Vagina (tissue), 2 donors: ENCODE results near the gene PROSER2.

Source experiments
- POLR2AphosphoS5 ChIP-seq, 2 donors: sonication (generic); formaldehyde crosslinking; IDR thresholded peaks; one replicate each; pipeline ENCODE4 v1.9.0; 2017; ENCODE audit warnings: antibody characterized with exemption in 2 of 2, mild to moderate bottlenecking in 2 of 2, low read depth in 1 of 2; ENCODE audit not compliant: insufficient read depth in 1 of 2
- TF ChIP-seq, protein P1 (sequence below), 3 experiments: fragments of 450-650 bp in 2 of 3; fragments of 200-600 bp in 1 of 3; sonication (generic) in 1 of 3; IDR thresholded peaks; one replicate each; pipeline ENCODE4 v1.5.1; 2017 to 2019; ENCODE audit warnings: antibody characterized with exemption in 3 of 3, mild to moderate bottlenecking in 2 of 3, moderate library complexity in 2 of 3

DNA sequence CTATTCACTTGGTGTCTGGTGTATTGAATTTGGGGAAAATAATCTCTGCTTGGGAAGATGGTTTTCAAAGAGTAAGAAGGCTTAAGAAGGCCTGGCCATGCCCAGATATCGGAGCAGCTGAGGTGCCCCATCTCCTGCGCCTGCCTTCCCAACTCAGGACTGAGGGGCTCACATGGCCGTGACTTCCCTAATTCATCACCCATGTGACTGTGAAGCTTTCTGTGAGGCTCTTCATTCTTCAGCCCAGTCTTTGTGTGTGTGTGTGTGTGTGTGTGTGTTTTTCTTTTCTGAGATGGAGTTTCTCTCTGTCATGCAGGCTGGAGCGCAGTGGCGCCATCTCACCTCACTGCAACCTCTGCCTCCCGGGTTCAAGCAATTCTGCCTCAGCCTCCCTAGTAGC is 53.2 kb downstream of the PROSER2 start:
- TF ChIP-seq POLR2AphosphoS5 (IDR thresholded peaks at IDR 0.05; ENCODE audit: insufficient read depth in 1 of 2, low read depth in 1 of 2): no peak
- TF ChIP-seq, protein P1, sequence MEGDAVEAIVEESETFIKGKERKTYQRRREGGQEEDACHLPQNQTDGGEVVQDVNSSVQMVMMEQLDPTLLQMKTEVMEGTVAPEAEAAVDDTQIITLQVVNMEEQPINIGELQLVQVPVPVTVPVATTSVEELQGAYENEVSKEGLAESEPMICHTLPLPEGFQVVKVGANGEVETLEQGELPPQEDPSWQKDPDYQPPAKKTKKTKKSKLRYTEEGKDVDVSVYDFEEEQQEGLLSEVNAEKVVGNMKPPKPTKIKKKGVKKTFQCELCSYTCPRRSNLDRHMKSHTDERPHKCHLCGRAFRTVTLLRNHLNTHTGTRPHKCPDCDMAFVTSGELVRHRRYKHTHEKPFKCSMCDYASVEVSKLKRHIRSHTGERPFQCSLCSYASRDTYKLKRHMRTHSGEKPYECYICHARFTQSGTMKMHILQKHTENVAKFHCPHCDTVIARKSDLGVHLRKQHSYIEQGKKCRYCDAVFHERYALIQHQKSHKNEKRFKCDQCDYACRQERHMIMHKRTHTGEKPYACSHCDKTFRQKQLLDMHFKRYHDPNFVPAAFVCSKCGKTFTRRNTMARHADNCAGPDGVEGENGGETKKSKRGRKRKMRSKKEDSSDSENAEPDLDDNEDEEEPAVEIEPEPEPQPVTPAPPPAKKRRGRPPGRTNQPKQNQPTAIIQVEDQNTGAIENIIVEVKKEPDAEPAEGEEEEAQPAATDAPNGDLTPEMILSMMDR (IDR thresholded peaks at IDR 0.05): no peak
